HG02852 (cell line): ENCODE data around the gene WAC.
"Not testable (repeated sequence)": the region's sequence is repeated elsewhere in the genome, so short reads cannot be mapped to it uniquely, and the experiment has no call there.

ENCODE experiments used
- ATAC-seq: cut with Tn5 transposase; IDR thresholded peaks from one replicate; pipeline ENCODE4 v1.9.1; 2021; ENCODE audit warnings: mild to moderate bottlenecking, moderate library complexity; ENCODE audit not compliant: unreplicated experiment

WAC gene

GRCh38 chr10:28560617-28561016 is 27.7 kb downstream of the WAC start:
- ATAC-seq, result no peak

- no peak for ATAC-seq
These were observed 28.6 kb downstream of the WAC start for GRCh38 chr10:28561531-28561930.

- peak; percentile 50 for ATAC-seq
These were observed 32.0 kb downstream of the WAC start for GRCh38 chr10:28564905-28565304.

GRCh38 chr10:28566458-28567015 is 33.6 kb downstream of the WAC start:
- ATAC-seq, result no peak

GRCh38 chr10:28569506-28570159 is 36.7 kb downstream of the WAC start:
- no peak for ATAC-seq

- ATAC-seq, result no peak
These were observed 37.7 kb downstream of the WAC start for GRCh38 chr10:28570598-28570997.

GRCh38 chr10:28571265-28571664 is 38.3 kb downstream of the WAC start:
- ATAC-seq, result no peak

GRCh38 chr10:28574214-28574613 is 41.3 kb downstream of the WAC start:
- ATAC-seq, result not testable (repeated sequence)

- no peak for ATAC-seq
These were observed 42.9 kb downstream of the WAC start for GRCh38 chr10:28575852-28576251.

- no peak for ATAC-seq
These were observed 44.6 kb downstream of the WAC start for GRCh38 chr10:28577506-28577905.

GRCh38 chr10:28578454-28578853 is 45.5 kb downstream of the WAC start:
- ATAC-seq, result no peak

GRCh38 chr10:28580825-28581224 is 47.9 kb downstream of the WAC start:
- ATAC-seq, result no peak

GRCh38 chr10:28581916-28582315 is 49.0 kb downstream of the WAC start:
- ATAC-seq, result no peak

GRCh38 chr10:28585076-28585475 is 52.2 kb downstream of the WAC start:
- no peak for ATAC-seq

GRCh38 chr10:28586176-28586575 is 53.3 kb downstream of the WAC start:
- ATAC-seq, result no peak

GRCh38 chr10:28587270-28587969 is 54.5 kb downstream of the WAC start:
- ATAC-seq, result no peak

GRCh38 chr10:28587970-28588290 is 55.0 kb downstream of the WAC start:
- no peak for ATAC-seq

- ATAC-seq, result no peak
These were observed 60.0 kb downstream of the WAC start for GRCh38 chr10:28592953-28593352.

- ATAC-seq, result no peak
These were observed 60.9 kb downstream of the WAC start for GRCh38 chr10:28593811-28594210.

GRCh38 chr10:28594406-28594805 is 61.5 kb downstream of the WAC start:
- no peak for ATAC-seq

GRCh38 chr10:28595613-28596012 is 62.7 kb downstream of the WAC start:
- ATAC-seq, result no peak

- no peak for ATAC-seq
These were observed 67.1 kb downstream of the WAC start for GRCh38 chr10:28600056-28600455.

- ATAC-seq, result no peak
These were observed 68.1 kb downstream of the WAC start for GRCh38 chr10:28601012-28601411.
